ENCODE results near the gene MLN. TPM values are rescaled to one million over a fixed set of nuclear protein-coding genes. Genes with fewer than 3 reads are reported as not detected.

The MLN gene
- total RNA-seq, 1 experiment from 2014 or later: not detected

DNA sequence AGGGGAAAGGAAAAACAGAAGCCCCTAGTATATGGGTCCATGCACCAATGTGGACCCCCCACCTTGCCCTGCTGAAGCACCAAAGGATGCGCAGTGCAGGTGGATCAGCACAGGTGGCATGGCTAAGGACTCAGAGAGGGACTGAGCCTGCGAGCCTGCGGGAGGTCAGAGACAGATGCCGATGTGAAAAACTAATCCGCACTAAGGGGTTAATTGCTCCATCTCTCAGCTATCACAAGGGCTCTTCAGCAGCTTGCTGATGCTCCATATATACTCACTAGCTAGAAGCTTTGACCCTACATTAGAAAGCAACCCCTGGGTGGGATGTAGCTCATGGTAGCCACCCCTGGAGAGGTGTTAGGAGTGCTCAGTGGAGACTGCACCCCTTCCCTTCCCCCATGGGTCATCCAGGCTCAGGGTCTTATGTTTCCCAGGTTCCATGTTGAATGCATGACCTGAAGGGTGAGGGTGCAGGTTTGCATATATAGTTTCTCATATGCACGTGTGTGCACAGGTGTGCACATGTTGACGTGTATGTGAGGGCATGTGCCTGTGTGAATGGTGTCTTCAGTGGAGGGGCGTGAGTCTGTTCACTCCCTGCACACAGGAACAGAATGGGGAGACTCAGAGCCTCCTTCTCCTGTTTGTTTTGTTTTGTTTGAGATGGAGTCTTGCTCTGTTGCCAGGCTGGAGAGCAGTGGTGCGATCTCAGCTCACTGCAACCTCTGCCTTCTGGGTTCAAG is 43.7 kb downstream of the MLN start:
- H2AFZ ChIP-seq (ENCODE audit: low read depth, low read length, poor library complexity, severe bottlenecking): no peak overlapping the region
- no peaks in the 10 kb centered on the region for H3K9me3 ChIP-seq (ENCODE audit: control insufficient read depth in 1 of 2, insufficient read depth in 1 of 2, low read depth in 1 of 2, low read length in 2 of 2)
- ATAC-seq: no peak; the same call in 1 of the 2 replicates
- no peak overlapping the region for H3K4me3 ChIP-seq (replicated peaks in 1 of 2; ENCODE audit: low read depth in 1 of 2, low read length in 2 of 2)
- no peak overlapping the region for H3K27ac ChIP-seq (ENCODE audit: low read depth, low read length)
- ChIA-PET POLR2A (interaction anchor here (1.0 kb wide), 1 partner anchor 10 kb away, joined by 4 read pairs; no protein-coding TSS in a partner anchor), CTCF (interaction anchor here (0.9 to 1.8 kb wide), 9 partner anchors 8 to 399 kb away, joined by 3 to 9 read pairs (median 4); partner anchors contain the start of gene UQCC2), RAD21 (ENCODE audit: low non-redundant PET in 1 of 2, low total read pairs in 2 of 2, uncharacterized antibody in 2 of 2, unreplicated experiment in 2 of 2) (interaction anchor here in 1 of 2 experiments (0.8 kb wide), 1 partner anchor 16 kb away, joined by 3 read pairs; no protein-coding TSS in a partner anchor)
- H3K79me2 ChIP-seq (ENCODE audit: insufficient read depth, low read length): no peaks in the 10 kb centered on the region
- intact Hi-C loops (cut with micrococcal nuclease): no loop called here
- peaks cover 6 to 19% of the 10 kb centered on the region in 2 experiments; a peak in 3 of 4 replicates for H3K4me1 ChIP-seq (ENCODE audit: control insufficient read depth in 1 of 2, insufficient read depth in 2 of 2, low read length in 2 of 2)
- no peaks in the 10 kb centered on the region for H4K20me1 ChIP-seq (ENCODE audit: insufficient read depth)
- H3K9ac ChIP-seq (ENCODE audit: low read length): no peak overlapping the region
- peak overlapping the region; percentile 47; the same call in 1 of the 2 replicates for H3K4me2 ChIP-seq (ENCODE audit: low read length)
- TF ChIP-seq JUND (IDR thresholded peaks at IDR 0.05) (no peak), SIN3A (IDR thresholded peaks at IDR 0.05; ENCODE audit: low read depth) (no peak), EGR1 (IDR thresholded peaks at IDR 0.05; ENCODE audit: low read depth) (no peak), POLR2AphosphoS5 (IDR thresholded peaks at IDR 0.05; ENCODE audit: low read depth, low read length) (no peak), ELF1 (IDR thresholded peaks at IDR 0.05; ENCODE audit: borderline replicate concordance, low read depth) (no peak), YY1 (IDR thresholded peaks at IDR 0.05; ENCODE audit: extremely low read depth, insufficient replicate concordance, low read depth, low read length) (no peak), ATF3 (IDR thresholded peaks at IDR 0.05) (no peak), POLR2A (IDR thresholded peaks at IDR 0.05; ENCODE audit: borderline replicate concordance, extremely low read depth, insufficient read depth, insufficient read length) (no peak), ZFX (IDR thresholded peaks at IDR 0.05) (no peak), SP1 (IDR thresholded peaks at IDR 0.05; ENCODE audit: low read depth) (no peak)
- TF ChIP-seq, protein P1, sequence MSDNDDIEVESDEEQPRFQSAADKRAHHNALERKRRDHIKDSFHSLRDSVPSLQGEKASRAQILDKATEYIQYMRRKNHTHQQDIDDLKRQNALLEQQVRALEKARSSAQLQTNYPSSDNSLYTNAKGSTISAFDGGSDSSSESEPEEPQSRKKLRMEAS (IDR thresholded peaks at IDR 0.05): no peak
- TF ChIP-seq, protein P2, sequence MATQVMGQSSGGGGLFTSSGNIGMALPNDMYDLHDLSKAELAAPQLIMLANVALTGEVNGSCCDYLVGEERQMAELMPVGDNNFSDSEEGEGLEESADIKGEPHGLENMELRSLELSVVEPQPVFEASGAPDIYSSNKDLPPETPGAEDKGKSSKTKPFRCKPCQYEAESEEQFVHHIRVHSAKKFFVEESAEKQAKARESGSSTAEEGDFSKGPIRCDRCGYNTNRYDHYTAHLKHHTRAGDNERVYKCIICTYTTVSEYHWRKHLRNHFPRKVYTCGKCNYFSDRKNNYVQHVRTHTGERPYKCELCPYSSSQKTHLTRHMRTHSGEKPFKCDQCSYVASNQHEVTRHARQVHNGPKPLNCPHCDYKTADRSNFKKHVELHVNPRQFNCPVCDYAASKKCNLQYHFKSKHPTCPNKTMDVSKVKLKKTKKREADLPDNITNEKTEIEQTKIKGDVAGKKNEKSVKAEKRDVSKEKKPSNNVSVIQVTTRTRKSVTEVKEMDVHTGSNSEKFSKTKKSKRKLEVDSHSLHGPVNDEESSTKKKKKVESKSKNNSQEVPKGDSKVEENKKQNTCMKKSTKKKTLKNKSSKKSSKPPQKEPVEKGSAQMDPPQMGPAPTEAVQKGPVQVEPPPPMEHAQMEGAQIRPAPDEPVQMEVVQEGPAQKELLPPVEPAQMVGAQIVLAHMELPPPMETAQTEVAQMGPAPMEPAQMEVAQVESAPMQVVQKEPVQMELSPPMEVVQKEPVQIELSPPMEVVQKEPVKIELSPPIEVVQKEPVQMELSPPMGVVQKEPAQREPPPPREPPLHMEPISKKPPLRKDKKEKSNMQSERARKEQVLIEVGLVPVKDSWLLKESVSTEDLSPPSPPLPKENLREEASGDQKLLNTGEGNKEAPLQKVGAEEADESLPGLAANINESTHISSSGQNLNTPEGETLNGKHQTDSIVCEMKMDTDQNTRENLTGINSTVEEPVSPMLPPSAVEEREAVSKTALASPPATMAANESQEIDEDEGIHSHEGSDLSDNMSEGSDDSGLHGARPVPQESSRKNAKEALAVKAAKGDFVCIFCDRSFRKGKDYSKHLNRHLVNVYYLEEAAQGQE (IDR thresholded peaks at IDR 0.05; ENCODE audit: low read depth): no peak
- H3K9me2 ChIP-seq (ENCODE audit: insufficient read depth): no peaks in the 10 kb centered on the region
- no peak for DNase-seq (ENCODE audit: low read depth, low spot score)
- no peaks in the 10 kb centered on the region for H3K27me3 ChIP-seq (ENCODE audit: insufficient read depth, low read length)
- BruUV-seq (replicated peaks): TSS peak; percentile 100
- H3K36me3 ChIP-seq (ENCODE audit: control insufficient read depth in 1 of 2, insufficient read depth in 2 of 2, low read length in 2 of 2): no peaks in the 10 kb centered on the region
